Subcutaneous preadipocyte (primary cell): Measurements from ENCODE around the gene PHKA1. TPM values are rescaled to one million over a fixed set of nuclear protein-coding genes. Genes with fewer than 3 reads are reported as not detected.

ENCODE experiments used
- small RNA-seq: library from RNA; depleted of rRNA; stranded (forward); fragments of <200 nt; gene quantifications from one replicate; pipeline ENCODE3, GENCODE V24; 2012
- total RNA-seq: library from RNA; depleted of rRNA; stranded (reverse); fragments of >200 nt; gene quantifications from 2 replicates; pipeline ENCODE4 v1.2.3, GENCODE V29; 2012

Gene PHKA1
- 5.5 and 9.4 TPM in 2 replicates for total RNA-seq

DNA sequence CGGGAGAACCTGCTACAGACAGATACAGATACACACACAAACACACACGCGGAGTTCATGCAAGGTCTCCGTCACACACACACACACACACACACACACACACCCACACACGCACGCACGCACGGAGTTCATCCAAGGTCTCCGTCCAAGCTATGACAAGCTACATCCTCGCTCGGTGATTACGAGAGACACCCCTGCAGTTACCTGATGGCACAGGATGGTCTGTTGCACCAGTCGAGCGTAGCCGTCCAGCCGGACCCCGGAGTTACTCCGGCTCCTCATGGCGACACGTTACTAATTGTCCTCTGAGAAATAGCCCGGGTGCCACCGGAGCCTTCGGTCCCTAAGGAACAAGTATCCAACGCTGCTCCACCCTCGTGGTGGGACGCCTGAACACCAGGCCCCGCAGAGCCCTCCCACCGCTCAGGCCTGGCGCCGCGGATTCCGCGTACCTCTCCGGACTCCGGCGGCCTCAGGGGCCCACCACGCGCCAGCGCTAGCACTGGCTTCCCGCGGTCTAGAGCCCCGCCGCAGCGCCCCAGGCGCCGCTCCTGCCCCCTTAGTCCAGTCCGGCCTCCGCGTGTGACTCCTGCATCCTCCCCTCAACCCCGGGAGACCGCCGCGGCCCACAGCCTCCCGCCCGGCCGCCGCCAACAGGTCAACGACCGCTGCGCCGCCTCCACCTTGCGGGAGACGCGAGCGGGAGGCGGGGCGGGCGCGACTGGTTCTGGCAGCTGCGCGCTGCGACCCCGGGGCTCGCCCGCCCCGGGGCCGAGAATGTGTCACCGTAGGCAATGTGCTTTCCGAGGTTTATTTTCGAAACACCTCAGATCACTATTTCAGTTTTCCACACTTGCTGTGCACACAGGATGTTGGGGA, at the start of gene PHKA1:
PHKA1 (minus strand) TSS at position 708 of the 879 bp plus-strand sequence; CDS start at position 282, 426 bp downstream.

GRCh38 chrX:72572248-72573157, 141.6 kb downstream of the PHKA1 start, which contains the start of gene HDAC8:
Gene HDAC8 (minus strand): TSS chrX:72572843. CDS start chrX:72572761, 82 bp downstream.

Small RNA genes lying within 50 kb of the gene (small RNA-seq; reads per million reads assigned to genes)
- not detected for gene BX295541.1
- not detected for gene RF00012
- 1.1 reads per million, percentile 63 among the genes with 10 or more reads in this experiment for gene RNU1-112P

Other genes with a start within 250 kb of the PHKA1 start
- 22.8 and 26.0 TPM in 2 replicates for gene HDAC8, start 141.5 kb downstream of the PHKA1 start, total RNA-seq
- not detected in 2 replicates for gene DMRTC1B, start 62.6 kb upstream of the PHKA1 start, total RNA-seq
- gene FAM236B, start 68.4 kb upstream of the PHKA1 start, total RNA-seq = not detected in 2 replicates
- not detected in 2 replicates for gene FAM236D, start 93.9 kb upstream of the PHKA1 start, total RNA-seq
- not detected in 2 replicates for gene FAM236C, start 198.3 kb upstream of the PHKA1 start, total RNA-seq
- gene FAM236A, start 223.9 kb upstream of the PHKA1 start, total RNA-seq = not detected in 2 replicates
- gene DMRTC1, start 229.5 kb upstream of the PHKA1 start, total RNA-seq = not detected in 2 replicates